HCT116 (cell line): ENCODE results near the gene DCHS2. TPM values are rescaled to one million over a fixed set of nuclear protein-coding genes. Genes with fewer than 3 reads are reported as not detected.

Experiments used
- ATAC-seq: fragments of 200-7000 bp; cut with Tn5 transposase; 2 replicates; pipeline ENCODE4 v1.9.1; 2020; ENCODE audit warnings: mild to moderate bottlenecking, moderate library complexity
- BruUV-seq: library from RNA; stranded (reverse); fragments of 400-500 nt; replicated peaks from 2 replicates; lab custom pipeline; 2021; lab: Mats Ljungman, UMichigan
- CTCF ChIA-PET: fragments of 300-600 bp; sonication (Branson Sonifier 250); formaldehyde crosslinking; loops from one replicate; lab custom pipeline; 2021; ENCODE audit warnings: antibody characterized with exemption; lab: Charles Lee
- POLR2A ChIA-PET: fragments of 300-600, 350-600 bp; sonication (Branson Sonifier 250); formaldehyde crosslinking; loops from one replicate; lab custom pipeline; 2021; ENCODE audit warnings: antibody characterized with exemption; lab: Charles Lee
- RAD21 ChIA-PET, 2 experiments: fragments of 300-600 bp; sonication (Branson Sonifier 250); formaldehyde crosslinking; loops; one replicate each; lab custom pipeline; 2023; ENCODE audit warnings: low total read pairs in 2 of 2; ENCODE audit not compliant: uncharacterized antibody in 2 of 2, unreplicated experiment in 2 of 2, low non-redundant PET in 1 of 2; lab: Charles Lee
- DNase-seq: peaks from one replicate; pipeline ENCODE4 v3.0.0-alpha.2; 2010; ENCODE audit warnings: low read depth, low spot score
- H2AFZ ChIP-seq: fragments of 200-600 bp; shearing (Covaris generic), sonication (generic); 2 replicates; pipeline ENCODE4 v1.6.1; 2017; ENCODE audit warnings: low read depth, mixed run types, mixed read lengths, antibody characterized with exemption, low read length; ENCODE audit not compliant: poor library complexity, severe bottlenecking
- H3K27ac ChIP-seq: 2 replicates; pipeline ENCODE4 v1.5.1; 2012; ENCODE audit warnings: low read depth, low read length
- H3K27me3 ChIP-seq: fragments of 200-600 bp; sonication (generic); 2 replicates; pipeline ENCODE4 v1.6.1; 2016; ENCODE audit warnings: mixed run types, low read length, mixed read lengths; ENCODE audit not compliant: insufficient read depth
- H3K36me3 ChIP-seq, 2 experiments: fragments of 200-500 bp in 1 of 2; fragments of 200-600 bp in 1 of 2; sonication (Bioruptor generic) in 1 of 2; sonication (generic) in 1 of 2; 2 replicates each; pipeline versions ENCODE4 v1.5.1 to v1.6.1; 2014 to 2016; ENCODE audit warnings: low read length in 2 of 2, inconsistent platforms in 1 of 2, mixed read lengths in 1 of 2, mixed run types in 1 of 2; ENCODE audit not compliant: insufficient read depth in 2 of 2, control insufficient read depth in 1 of 2
- H3K4me1 ChIP-seq, 2 experiments: fragments of 200-600 bp in 1 of 2; sonication (generic) in 1 of 2; 2 replicates each; pipeline versions ENCODE4 v1.5.1 to v1.6.1; 2012 to 2017; ENCODE audit warnings: low read length in 2 of 2, inconsistent platforms in 1 of 2, mild to moderate bottlenecking in 1 of 2, mixed read lengths in 1 of 2, mixed run types in 1 of 2, moderate library complexity in 1 of 2; ENCODE audit not compliant: insufficient read depth in 2 of 2, control insufficient read depth in 1 of 2
- H3K4me2 ChIP-seq: fragments of 200-600 bp; sonication (generic); 2 replicates; pipeline ENCODE4 v1.6.1; 2017; ENCODE audit warnings: mixed run types, low read length, mixed read lengths
- H3K4me3 ChIP-seq, 2 experiments: fragments of 200-600 bp in 1 of 2; sonication (generic) in 1 of 2; replicated peaks in 1 of 2; 2 replicates each; pipeline ENCODE4 v1.5.1; 2011 to 2016; ENCODE audit warnings: low read length in 2 of 2, control low read depth in 1 of 2, low read depth in 1 of 2, mild to moderate bottlenecking in 1 of 2, mixed read lengths in 1 of 2, mixed run types in 1 of 2
- H3K79me2 ChIP-seq: fragments of 200-600 bp; sonication (generic); 2 replicates; pipeline ENCODE4 v1.6.1; 2017; ENCODE audit warnings: mild to moderate bottlenecking, mixed run types, low read length, moderate library complexity, mixed read lengths; ENCODE audit not compliant: insufficient read depth
- H3K9ac ChIP-seq: fragments of 200-600 bp; sonication (generic); 2 replicates; pipeline ENCODE4 v1.6.1; 2016; ENCODE audit warnings: low read length, mixed read lengths
- H3K9me2 ChIP-seq: fragments of 200-600 bp; sonication (generic), shearing (Covaris generic); 2 replicates; pipeline ENCODE4 v1.6.1; 2017; ENCODE audit warnings: mixed run types, mild to moderate bottlenecking, moderate library complexity; ENCODE audit not compliant: insufficient read depth
- H3K9me3 ChIP-seq, 2 experiments: fragments of 200-500 bp in 1 of 2; fragments of 200-600 bp in 1 of 2; sonication (Bioruptor generic) in 1 of 2; sonication (generic) in 1 of 2; 2 replicates each; pipeline ENCODE4 v1.6.1; 2014 to 2017; ENCODE audit warnings: low read length in 2 of 2, mixed read lengths in 2 of 2, inconsistent platforms in 1 of 2, low read depth in 1 of 2, mild to moderate bottlenecking in 1 of 2, mixed run types in 1 of 2, moderate library complexity in 1 of 2; ENCODE audit not compliant: control insufficient read depth in 1 of 2, insufficient read depth in 1 of 2
- H4K20me1 ChIP-seq: fragments of 200-600 bp; sonication (generic), shearing (Covaris generic); 2 replicates; pipeline ENCODE4 v1.6.1; 2017; ENCODE audit warnings: mixed run types, mild to moderate bottlenecking, moderate library complexity; ENCODE audit not compliant: insufficient read depth
- ATF3 ChIP-seq: IDR thresholded peaks from 2 replicates; pipeline ENCODE4 v1.6.1; 2012
- CBX3 ChIP-seq: IDR thresholded peaks from 2 replicates; pipeline ENCODE4 v1.6.1; 2012; ENCODE audit warnings: low read depth
- EGR1 ChIP-seq: IDR thresholded peaks from 2 replicates; pipeline ENCODE4 v1.6.1; 2012; ENCODE audit warnings: low read depth
- ELF1 ChIP-seq: IDR thresholded peaks from 2 replicates; pipeline ENCODE4 v1.6.1; 2012; ENCODE audit warnings: low read depth, borderline replicate concordance
- EZH2 ChIP-seq: fragments of 200-600 bp; sonication (generic); IDR thresholded peaks from 2 replicates; pipeline ENCODE4 v1.6.1; 2017; ENCODE audit warnings: antibody characterized with exemption, mixed run types
- FOSL1 ChIP-seq: IDR thresholded peaks from 2 replicates; pipeline ENCODE4 v1.6.1; 2012; ENCODE audit warnings: low read depth
- MAX ChIP-seq: IDR thresholded peaks from 2 replicates; pipeline ENCODE4 v1.6.1; 2012
- POLR2AphosphoS5 ChIP-seq: IDR thresholded peaks from 2 replicates; pipeline ENCODE4 v1.6.1; 2011; ENCODE audit warnings: mild to moderate bottlenecking, low read depth, low read length, moderate library complexity
- REST ChIP-seq: IDR thresholded peaks from 2 replicates; pipeline ENCODE4 v1.6.1; 2012; ENCODE audit warnings: low read depth
- SP1 ChIP-seq: IDR thresholded peaks from 2 replicates; pipeline ENCODE4 v1.6.1; 2012; ENCODE audit warnings: low read depth
- SRF ChIP-seq: IDR thresholded peaks from 2 replicates; pipeline ENCODE4 v1.6.1; 2012; ENCODE audit warnings: low read depth
- TCF7L2 ChIP-seq: IDR thresholded peaks from 2 replicates; pipeline ENCODE4 v1.7.0; 2011; ENCODE audit warnings: borderline replicate concordance, inconsistent platforms; ENCODE audit not compliant: insufficient read depth, insufficient read length; ENCODE audit errors: extremely low read depth
- YY1 ChIP-seq: IDR thresholded peaks from 2 replicates; pipeline ENCODE4 v1.6.1; 2011; ENCODE audit warnings: low read length, low read depth, moderate library complexity, mild to moderate bottlenecking; ENCODE audit not compliant: insufficient replicate concordance; ENCODE audit errors: extremely low read depth
- ZFX ChIP-seq: fragments of 450-650 bp; IDR thresholded peaks from 2 replicates; pipeline ENCODE4 v1.6.1; 2017
- intact Hi-C: fragments of 100-400 bp; cut with micrococcal nuclease; formaldehyde crosslinking; loops from 2 replicates; pipeline ENCODE4 v1.10.0; 2022
- total RNA-seq: library from RNA; stranded (reverse); gene quantifications from one replicate; pipeline ENCODE4 v1.2.1, GENCODE V29; 2021; ENCODE audit not compliant: unreplicated experiment

Gene DCHS2
- total RNA-seq, 1 experiment from 2014 or later: 0.05 TPM

- BruUV-seq: no TSS peak
- no peak for ATAC-seq
Observed at GRCh38 chr4:154490583-154491340, 837 bp downstream of the DCHS2 start.

More at GRCh38 chr4:154490583-154491340, 837 bp downstream of the DCHS2 start:
- Histone ChIP-seq H4K20me1 (no peaks in the 10 kb centered on the region), H2AFZ (no peak overlapping the region), H3K4me2 (no peak overlapping the region), H3K27ac (no peak overlapping the region), H3K9ac (no peak overlapping the region), H3K9me3 (no peaks in the 10 kb centered on the region), H3K79me2 (no peaks in the 10 kb centered on the region), H3K36me3 (no peaks in the 10 kb centered on the region), H3K9me2 (no peaks in the 10 kb centered on the region), H3K4me3 (no peak overlapping the region), H3K27me3 (0 out of 2 replicates have a peak, but pooled peaks cover 4% of the 10 kb centered on the region), H3K4me1 (no peaks in the 10 kb centered on the region)
- ChIA-PET POLR2A (no interaction called here), CTCF (no interaction called here), RAD21 (no interaction called here)
- DNase-seq: no peak
- TF ChIP-seq CBX3: no peak
- TF ChIP-seq SP1: no peak
- no peak for TF ChIP-seq SRF
- no peak for TF ChIP-seq YY1
- no peak for TF ChIP-seq ELF1
- no peak for TF ChIP-seq EGR1
- TF ChIP-seq ATF3: no peak
- no peak for TF ChIP-seq FOSL1
- no peak for TF ChIP-seq ZFX
- no peak for TF ChIP-seq TCF7L2
- no peak for TF ChIP-seq POLR2AphosphoS5
- no peak for TF ChIP-seq MAX
- no peak for TF ChIP-seq EZH2
- no peak for TF ChIP-seq REST
- intact Hi-C loops: no loop called here
